GM23248 (cell line): ENCODE measurements around the gene SNX32.

Experiments used
- EZH2 ChIP-seq: fragments of 200-600 bp; sonication (generic); IDR thresholded peaks from 2 replicates; pipeline ENCODE4 v1.6.1; 2018; ENCODE audit warnings: antibody characterized with exemption, mild to moderate bottlenecking; ENCODE audit not compliant: insufficient read depth, poor library complexity, severe bottlenecking
- EZH2phosphoT487 ChIP-seq: fragments of 200-600 bp; sonication (generic); IDR thresholded peaks from 2 replicates; pipeline ENCODE4 v1.6.1; 2018; ENCODE audit warnings: antibody characterized with exemption, moderate library complexity, mild to moderate bottlenecking, low read depth; ENCODE audit not compliant: insufficient read depth

DNA sequence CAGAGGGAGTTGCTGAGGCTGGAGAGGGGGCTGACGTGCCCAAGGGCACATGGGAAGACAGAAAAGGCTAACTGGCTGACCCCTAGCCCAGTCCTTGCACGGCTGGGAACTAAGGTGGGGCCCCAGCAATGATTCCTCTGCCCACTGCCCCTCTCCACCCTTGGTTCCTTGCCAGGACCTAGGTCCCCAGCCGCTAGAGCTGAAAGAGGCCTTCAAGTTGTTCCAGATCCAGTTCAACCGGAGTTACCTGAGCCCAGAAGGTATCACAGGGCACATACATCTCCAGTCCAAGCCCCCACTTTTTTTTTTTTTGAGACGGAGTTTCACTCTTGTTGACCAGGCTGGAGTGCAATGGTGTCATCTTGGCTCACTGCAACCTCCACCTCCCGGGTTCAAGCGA is 46.3 kb downstream of the SNX32 start:
- TF ChIP-seq EZH2 (no peak), EZH2phosphoT487 (no peak)
